Measurements from ENCODE around the gene SUOX. TPM values are rescaled to one million over a fixed set of nuclear protein-coding genes. Genes with fewer than 3 reads are reported as not detected.
"Not testable (repeated sequence)": the region's sequence is repeated elsewhere in the genome, so short reads cannot be mapped to it uniquely, and the experiment has no call there.

SUOX gene
- total and polyA plus RNA-seq, 4 donors = 17.7 to 46.1 (median 41.1) TPM

DNA sequence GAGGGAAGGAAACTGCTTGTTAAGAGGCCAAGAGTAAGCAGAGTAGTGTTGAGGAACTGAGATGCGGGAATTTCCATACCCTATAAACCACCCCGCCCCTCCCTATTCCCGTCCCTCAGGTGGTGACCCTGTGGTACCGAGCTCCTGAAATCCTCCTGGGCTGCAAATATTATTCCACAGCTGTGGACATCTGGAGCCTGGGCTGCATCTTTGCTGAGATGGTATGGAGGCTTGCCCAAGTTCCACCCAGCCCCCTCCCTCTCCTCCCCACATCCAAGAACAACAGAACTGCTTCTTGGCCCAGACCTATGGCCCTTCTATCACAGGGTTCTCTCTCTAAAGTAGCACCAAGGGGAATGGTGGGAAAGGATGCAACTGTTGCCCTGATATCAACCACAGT, 27.7 kb upstream of the SUOX start:
- Histone ChIP-seq H3K36me3 (ENCODE audit: control insufficient read depth, insufficient read depth, low read length) (peaks cover 2% of the 10 kb centered on the region), H3K27ac (ENCODE audit: low read depth, low read length) (no peak overlapping the region), H3K27me3 (ENCODE audit: control insufficient read depth, insufficient read depth, low read length) (no peaks in the 10 kb centered on the region), H3K4me3 (ENCODE audit: low read depth, low read length) (no peak overlapping the region), H3K4me1 (ENCODE audit: control insufficient read depth, insufficient read depth, low read length) (peaks cover 17% of the 10 kb centered on the region), H3K9me3 (ENCODE audit: control insufficient read depth, insufficient read depth, low read length) (no peaks in the 10 kb centered on the region)
- no peak for DNase-seq (ENCODE audit: low read depth in 4 of 6, low spot score in 6 of 6)
- WGBS (ENCODE audit: insufficient coverage) = no CpG with 5 or more reads among the region's 4 CpGs

DNA sequence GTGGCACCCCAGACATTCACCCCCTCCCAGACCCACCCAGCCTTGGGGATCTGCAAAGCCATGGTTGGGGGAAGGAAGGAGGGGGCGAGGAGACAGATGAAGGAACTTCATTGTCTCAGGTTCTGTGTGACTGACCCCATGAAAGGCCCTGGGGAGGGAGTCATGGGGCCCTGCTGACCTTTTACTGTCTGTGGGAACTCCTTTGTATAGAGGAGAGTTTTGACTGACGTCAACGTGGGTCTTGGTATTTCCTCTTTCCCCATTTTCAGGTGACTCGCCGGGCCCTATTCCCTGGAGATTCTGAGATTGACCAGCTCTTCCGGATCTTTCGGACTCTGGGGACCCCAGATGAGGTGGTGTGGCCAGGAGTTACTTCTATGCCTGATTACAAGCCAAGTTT, 26.3 kb upstream of the SUOX start:
- Histone ChIP-seq H3K27me3 (ENCODE audit: control insufficient read depth, insufficient read depth, low read length) (no peaks in the 10 kb centered on the region), H3K27ac (ENCODE audit: low read depth, low read length) (no peak overlapping the region), H3K9me3 (ENCODE audit: control insufficient read depth, insufficient read depth, low read length) (no peaks in the 10 kb centered on the region), H3K4me3 (ENCODE audit: low read depth, low read length) (no peak overlapping the region), H3K36me3 (ENCODE audit: control insufficient read depth, insufficient read depth, low read length) (peaks cover 2% of the 10 kb centered on the region), H3K4me1 (ENCODE audit: control insufficient read depth, insufficient read depth, low read length) (peaks cover 20% of the 10 kb centered on the region)
- 100% methylated on average over 3 of the region's 7 CpGs for WGBS (ENCODE audit: insufficient coverage)
- no peak for DNase-seq (ENCODE audit: low read depth in 4 of 6, low spot score in 6 of 6)

DNA sequence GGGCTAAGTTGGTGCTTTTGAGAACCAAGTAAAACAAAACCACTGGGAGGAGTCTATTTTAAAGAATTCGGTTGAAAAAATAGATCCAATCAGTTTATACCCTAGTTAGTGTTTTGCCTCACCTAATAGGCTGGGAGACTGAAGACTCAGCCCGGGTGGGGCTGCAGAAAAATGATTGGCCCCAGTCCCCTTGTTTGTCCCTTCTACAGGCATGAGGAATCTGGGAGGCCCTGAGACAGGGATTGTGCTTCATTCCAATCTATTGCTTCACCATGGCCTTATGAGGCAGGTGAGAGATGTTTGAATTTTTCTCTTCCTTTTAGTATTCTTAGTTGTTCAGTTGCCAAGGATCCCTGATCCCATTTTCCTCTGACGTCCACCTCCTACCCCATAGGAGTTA, 25.0 kb upstream of the SUOX start:
- H3K27ac ChIP-seq (ENCODE audit: low read depth, low read length) = peak overlapping the region; percentile 34
- peak in 1 of 6 donors; percentile 18 for DNase-seq (ENCODE audit: low read depth in 4 of 6, low spot score in 6 of 6)
- no peaks in the 10 kb centered on the region for H3K9me3 ChIP-seq (ENCODE audit: control insufficient read depth, insufficient read depth, low read length)
- peaks cover 8% of the 10 kb centered on the region for H3K4me1 ChIP-seq (ENCODE audit: control insufficient read depth, insufficient read depth, low read length)
- peaks cover 2% of the 10 kb centered on the region for H3K36me3 ChIP-seq (ENCODE audit: control insufficient read depth, insufficient read depth, low read length)
- H3K4me3 ChIP-seq (ENCODE audit: low read depth, low read length) = no peak overlapping the region
- WGBS (ENCODE audit: insufficient coverage) = 25% methylated on average over 1 of the region's 3 CpGs
- H3K27me3 ChIP-seq (ENCODE audit: control insufficient read depth, insufficient read depth, low read length) = no peaks in the 10 kb centered on the region

DNA sequence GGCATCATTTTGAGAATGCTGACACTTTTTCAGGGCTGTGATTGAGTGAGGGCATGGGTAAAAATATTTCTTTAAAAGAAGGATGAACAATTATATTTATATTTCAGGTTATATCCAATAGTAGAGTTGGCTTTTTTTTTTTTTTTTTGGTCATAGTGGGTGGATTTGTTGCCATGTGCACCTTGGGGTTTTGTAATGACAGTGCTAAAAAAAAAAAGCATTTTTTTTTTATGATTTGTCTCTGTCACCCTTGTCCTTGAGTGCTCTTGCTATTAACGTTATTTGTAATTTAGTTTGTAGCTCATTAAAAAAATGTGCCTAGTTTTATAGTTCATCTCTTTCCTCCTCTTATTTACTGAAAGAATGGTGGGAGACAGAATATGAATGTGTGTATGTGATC, 24.6 kb upstream of the SUOX start:
- Histone ChIP-seq H3K27me3 (ENCODE audit: control insufficient read depth, insufficient read depth, low read length) (no peaks in the 10 kb centered on the region), H3K27ac (ENCODE audit: low read depth, low read length) (peak overlapping the region; percentile 94), H3K36me3 (ENCODE audit: control insufficient read depth, insufficient read depth, low read length) (peaks cover 2% of the 10 kb centered on the region), H3K9me3 (ENCODE audit: control insufficient read depth, insufficient read depth, low read length) (no peaks in the 10 kb centered on the region), H3K4me1 (ENCODE audit: control insufficient read depth, insufficient read depth, low read length) (peaks cover 3% of the 10 kb centered on the region), H3K4me3 (ENCODE audit: low read depth, low read length) (peak overlapping the region; percentile 75)
- no CpG with 5 or more reads among the region's 1 CpG for WGBS (ENCODE audit: insufficient coverage)
- no peak for DNase-seq (ENCODE audit: low read depth in 4 of 6, low spot score in 6 of 6)

DNA sequence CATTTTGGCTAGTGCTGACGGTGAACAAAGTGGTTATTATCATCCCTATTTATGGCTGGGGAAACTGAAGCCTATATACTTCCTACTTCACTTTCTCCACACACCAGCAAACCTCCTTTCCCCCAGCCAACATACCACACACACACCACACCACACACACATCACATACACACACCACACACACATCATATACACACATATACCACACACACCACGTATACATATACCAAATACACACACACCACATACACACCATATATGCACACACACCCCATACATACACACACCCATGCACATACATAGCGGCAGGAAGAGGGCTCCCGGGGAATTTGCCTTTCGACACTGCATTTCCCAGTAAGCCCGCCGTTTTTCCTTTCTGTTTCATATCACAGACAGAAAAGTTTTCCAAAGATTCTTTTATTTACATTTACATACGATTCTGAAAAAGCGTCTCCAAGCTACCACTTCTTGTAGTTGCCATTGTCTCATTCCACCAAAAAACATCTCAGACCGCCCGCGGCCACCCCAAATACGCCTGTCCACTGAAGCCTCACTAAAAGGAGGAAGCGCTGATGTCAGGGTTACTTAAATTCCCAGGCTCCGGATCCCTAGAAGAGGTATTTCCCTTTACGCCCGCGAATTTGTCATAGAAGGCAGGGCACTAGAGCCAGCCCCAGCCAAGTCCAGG, 24.0 kb upstream of the SUOX start:
- Histone ChIP-seq H3K27me3 (ENCODE audit: control insufficient read depth, insufficient read depth, low read length) (no peaks in the 10 kb centered on the region), H3K4me3 (ENCODE audit: low read depth, low read length) (peak overlapping the region; percentile 75), H3K27ac (ENCODE audit: low read depth, low read length) (peak overlapping the region; percentile 94), H3K4me1 (ENCODE audit: control insufficient read depth, insufficient read depth, low read length) (peaks cover 3% of the 10 kb centered on the region), H3K36me3 (ENCODE audit: control insufficient read depth, insufficient read depth, low read length) (peaks cover 4% of the 10 kb centered on the region), H3K9me3 (ENCODE audit: control insufficient read depth, insufficient read depth, low read length) (no peaks in the 10 kb centered on the region)
- WGBS (ENCODE audit: insufficient coverage) = 1% methylated on average over 18 of the region's 18 CpGs
- DNase-seq (ENCODE audit: low read depth in 4 of 6, low spot score in 6 of 6) = peak in 2 of 6 donors; percentile 19 to 70

DNA sequence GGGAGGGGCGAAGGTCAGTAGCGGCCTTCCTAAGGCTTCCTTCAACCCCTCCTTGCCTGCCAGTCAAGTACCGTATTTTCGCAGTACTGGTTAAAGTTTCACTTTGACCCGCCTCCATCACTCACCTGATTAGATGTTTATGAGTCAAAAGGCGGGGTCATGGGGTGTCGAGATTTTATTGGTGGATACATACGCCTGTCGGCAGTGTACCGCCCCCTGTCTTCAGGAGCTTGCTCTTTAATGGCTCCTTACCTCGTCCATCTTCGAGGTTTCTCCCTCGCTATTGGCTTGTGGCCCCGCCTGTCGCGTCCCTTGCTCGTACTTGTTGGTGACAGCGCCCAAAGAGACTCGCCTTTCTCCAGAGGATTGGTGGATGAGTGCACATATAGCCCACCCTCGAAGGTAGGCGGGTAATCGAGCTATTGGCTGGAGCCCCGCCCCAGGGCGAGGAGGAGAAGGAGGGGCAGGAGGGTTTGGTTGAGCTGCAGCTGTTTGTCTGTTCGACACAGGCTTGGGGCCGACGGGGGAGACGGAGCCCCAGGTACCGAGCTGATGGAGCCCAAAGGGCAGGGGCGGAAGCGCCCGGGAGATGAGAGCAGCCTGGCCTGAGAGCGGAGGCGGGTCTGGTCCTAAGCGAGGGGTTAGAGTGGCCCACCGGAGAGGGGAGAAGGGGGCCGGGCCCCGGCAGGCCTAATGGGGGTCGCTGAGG, 23.3 kb upstream of the SUOX start, which contains the start of gene RAB5B:
TSS of gene RAB5B (plus strand) at position 480 of the 709 bp plus-strand sequence. CDS start 12,883 bp downstream, outside the sequence.
- WGBS (ENCODE audit: insufficient coverage) = 0% methylated on average over 34 of the region's 39 CpGs
- H3K36me3 ChIP-seq (ENCODE audit: control insufficient read depth, insufficient read depth, low read length) = peaks cover 8% of the 10 kb centered on the region
- H3K4me1 ChIP-seq (ENCODE audit: control insufficient read depth, insufficient read depth, low read length) = peaks cover 3% of the 10 kb centered on the region
- H3K4me3 ChIP-seq (ENCODE audit: low read depth, low read length) = peak within 1 kb of the TSS; percentile 88
- H3K27me3 ChIP-seq (ENCODE audit: control insufficient read depth, insufficient read depth, low read length) = no peaks in the 10 kb centered on the region
- DNase-seq (ENCODE audit: low read depth in 4 of 6, low spot score in 6 of 6) = peak; percentile 99 to 100 (median 100)
- no peaks in the 10 kb centered on the region for H3K9me3 ChIP-seq (ENCODE audit: control insufficient read depth, insufficient read depth, low read length)
- peak within 1 kb of the TSS; percentile 94 for H3K27ac ChIP-seq (ENCODE audit: low read depth, low read length)

DNA sequence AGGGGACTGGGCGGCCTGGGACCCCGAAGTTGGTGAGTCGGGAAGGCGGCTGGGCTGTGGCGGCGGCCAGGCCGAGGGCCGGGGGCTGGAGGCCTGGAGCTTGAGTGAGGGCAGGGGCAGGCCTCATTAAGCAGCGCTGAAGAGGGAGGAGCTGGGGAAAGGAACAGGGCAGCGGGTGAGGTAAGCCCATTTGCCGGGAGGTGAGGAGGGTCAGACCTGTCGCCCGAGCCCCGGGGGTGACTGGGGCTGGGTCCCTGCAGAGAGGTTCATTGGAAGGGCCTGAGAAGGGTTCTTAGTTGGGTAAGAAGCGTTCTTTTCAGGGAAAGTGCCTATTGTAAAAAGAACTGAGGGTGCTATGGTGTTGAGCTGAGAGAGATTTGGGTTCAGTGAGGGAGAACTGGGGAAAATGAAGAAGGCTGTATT, 22.8 kb upstream of the SUOX start:
- H3K4me3 ChIP-seq (ENCODE audit: low read depth, low read length) = peak overlapping the region; percentile 88
- DNase-seq (ENCODE audit: low read depth in 4 of 6, low spot score in 6 of 6) = no peak
- peaks cover 3% of the 10 kb centered on the region for H3K4me1 ChIP-seq (ENCODE audit: control insufficient read depth, insufficient read depth, low read length)
- H3K27ac ChIP-seq (ENCODE audit: low read depth, low read length) = peak overlapping the region; percentile 90
- H3K9me3 ChIP-seq (ENCODE audit: control insufficient read depth, insufficient read depth, low read length) = no peaks in the 10 kb centered on the region
- H3K27me3 ChIP-seq (ENCODE audit: control insufficient read depth, insufficient read depth, low read length) = no peaks in the 10 kb centered on the region
- peaks cover 8% of the 10 kb centered on the region for H3K36me3 ChIP-seq (ENCODE audit: control insufficient read depth, insufficient read depth, low read length)
- 0% methylated on average over 15 of the region's 15 CpGs for WGBS (ENCODE audit: insufficient coverage)

DNA sequence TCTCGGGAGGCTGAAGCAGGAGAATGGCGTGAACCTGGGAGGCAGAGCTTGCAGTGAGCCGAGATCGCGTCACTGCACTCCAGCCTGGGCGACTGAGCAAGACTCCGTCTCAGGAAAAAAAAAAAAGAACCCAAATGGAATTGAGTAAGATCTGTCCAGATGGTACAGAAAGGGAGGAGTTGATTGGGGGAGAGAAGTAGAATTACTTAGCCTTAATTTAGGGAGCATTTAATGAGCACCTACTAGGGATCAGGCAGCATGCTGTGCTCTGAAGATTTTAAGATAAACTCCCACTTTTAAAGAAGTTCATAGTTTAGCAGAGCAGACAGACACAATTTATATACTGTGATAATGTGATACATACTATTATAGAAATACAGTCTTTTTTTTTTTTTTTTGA, 18.7 kb upstream of the SUOX start:
- no peaks in the 10 kb centered on the region for H3K27me3 ChIP-seq (ENCODE audit: control insufficient read depth, insufficient read depth, low read length)
- DNase-seq (ENCODE audit: low read depth in 4 of 6, low spot score in 6 of 6) = no peak
- no peaks in the 10 kb centered on the region for H3K9me3 ChIP-seq (ENCODE audit: control insufficient read depth, insufficient read depth, low read length)
- H3K36me3 ChIP-seq (ENCODE audit: control insufficient read depth, insufficient read depth, low read length) = peaks cover 18% of the 10 kb centered on the region
- peaks cover 3% of the 10 kb centered on the region for H3K4me1 ChIP-seq (ENCODE audit: control insufficient read depth, insufficient read depth, low read length)
- no peak overlapping the region for H3K27ac ChIP-seq (ENCODE audit: low read depth, low read length)
- no peak overlapping the region for H3K4me3 ChIP-seq (ENCODE audit: low read depth, low read length)
- 95% methylated on average over 7 of the region's 7 CpGs for WGBS (ENCODE audit: insufficient coverage)

DNA sequence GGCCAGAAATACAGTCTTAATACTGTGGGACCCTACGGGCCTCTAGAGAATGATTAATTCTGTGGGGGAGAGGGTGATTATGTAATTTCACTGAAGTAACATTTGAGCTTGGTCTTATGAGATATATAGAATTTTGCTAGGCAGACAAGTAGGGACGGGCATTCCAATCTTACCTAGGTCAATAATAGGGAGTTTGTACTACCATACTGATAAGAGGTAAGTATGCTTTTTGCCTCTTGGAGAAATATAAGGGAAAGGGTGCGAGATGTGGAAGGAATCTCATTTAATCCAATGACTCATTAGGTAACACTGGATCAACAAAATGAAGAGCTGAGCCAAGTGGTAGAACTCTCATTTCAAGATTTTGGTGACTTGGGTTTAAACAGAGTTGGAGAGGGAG, 18.0 kb upstream of the SUOX start:
- H3K4me3 ChIP-seq (ENCODE audit: low read depth, low read length) = no peak overlapping the region
- 100% methylated on average over 1 of the region's 3 CpGs for WGBS (ENCODE audit: insufficient coverage)
- no peaks in the 10 kb centered on the region for H3K27me3 ChIP-seq (ENCODE audit: control insufficient read depth, insufficient read depth, low read length)
- H3K27ac ChIP-seq (ENCODE audit: low read depth, low read length) = no peak overlapping the region
- H3K9me3 ChIP-seq (ENCODE audit: control insufficient read depth, insufficient read depth, low read length) = no peaks in the 10 kb centered on the region
- peaks cover 25% of the 10 kb centered on the region for H3K36me3 ChIP-seq (ENCODE audit: control insufficient read depth, insufficient read depth, low read length)
- peaks cover 3% of the 10 kb centered on the region for H3K4me1 ChIP-seq (ENCODE audit: control insufficient read depth, insufficient read depth, low read length)
- no peak for DNase-seq (ENCODE audit: low read depth in 4 of 6, low spot score in 6 of 6)

DNA sequence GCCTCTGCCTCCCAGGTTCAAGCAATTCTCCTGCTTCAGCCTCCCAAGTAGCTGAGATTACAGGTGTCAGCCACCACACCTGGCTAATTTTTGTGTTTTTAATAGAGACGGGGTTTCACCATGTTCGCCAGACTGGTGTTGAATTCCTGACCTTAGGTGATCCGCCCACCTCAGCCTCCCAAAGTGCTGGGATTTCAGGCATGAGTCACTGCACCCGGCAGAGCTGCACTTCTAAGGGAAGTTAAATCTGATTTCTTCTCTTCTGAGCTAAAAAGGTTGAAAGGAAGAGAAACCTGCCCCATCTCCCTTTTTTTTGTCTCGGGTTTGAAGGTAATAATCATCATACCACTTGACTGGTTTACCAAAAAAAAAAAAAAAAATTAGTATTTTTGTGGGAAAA, 15.2 kb upstream of the SUOX start:
- H3K4me3 ChIP-seq (ENCODE audit: low read depth, low read length); H3K9me3 ChIP-seq (ENCODE audit: control insufficient read depth, insufficient read depth, low read length); H3K27ac ChIP-seq (ENCODE audit: low read depth, low read length); H3K27me3 ChIP-seq (ENCODE audit: control insufficient read depth, insufficient read depth, low read length); DNase-seq (ENCODE audit: low read depth in 4 of 6, low spot score in 6 of 6); H3K4me1 ChIP-seq (ENCODE audit: control insufficient read depth, insufficient read depth, low read length): not testable (repeated sequence)
- 96% methylated on average over 3 of the region's 5 CpGs for WGBS (ENCODE audit: insufficient coverage)
- peaks cover 40% of the 10 kb centered on the region for H3K36me3 ChIP-seq (ENCODE audit: control insufficient read depth, insufficient read depth, low read length)

Measured in spinal cord (tissue), 10 donors.